GM18498 (cell line): ENCODE measurements around the gene KRT31.
"Not testable (repeated sequence)": the region's sequence is repeated elsewhere in the genome, so short reads cannot be mapped to it uniquely, and the experiment has no call there.

ENCODE experiments used
- ATAC-seq: cut with Tn5 transposase; IDR thresholded peaks from one replicate; pipeline ENCODE4 v1.9.1; 2021; ENCODE audit warnings: mild to moderate bottlenecking, moderate library complexity; ENCODE audit not compliant: unreplicated experiment

The KRT31 gene

GRCh38 chr17:41396996-41397660 lies at the start of gene KRT31:
Gene KRT31, minus strand, starts transcription at chr17:41397608. Its CDS starts 69 bp downstream, at chr17:41397539.
- ATAC-seq: no peak

- no peak for ATAC-seq
These were observed 49.4 kb upstream of the KRT31 start for GRCh38 chr17:41446806-41447205.

GRCh38 chr17:41444640-41445039 lies 47.2 kb upstream of the KRT31 start:
- no peak for ATAC-seq

- ATAC-seq: no peak
These were observed 46.8 kb upstream of the KRT31 start for GRCh38 chr17:41444186-41444585.

GRCh38 chr17:41442739-41443138 lies 45.3 kb upstream of the KRT31 start:
- no peak for ATAC-seq

GRCh38 chr17:41440531-41441033 lies 43.2 kb upstream of the KRT31 start, which contains the start of gene KRT38:
Gene KRT38, minus strand, starts transcription at chr17:41440983. Its CDS starts 62 bp downstream, at chr17:41440921.
- ATAC-seq: no peak

- ATAC-seq: no peak
These were observed 42.0 kb upstream of the KRT31 start for GRCh38 chr17:41439375-41439774.

GRCh38 chr17:41437769-41438168 lies 40.4 kb upstream of the KRT31 start:
- ATAC-seq: no peak

- no peak for ATAC-seq
These were observed 39.8 kb upstream of the KRT31 start for GRCh38 chr17:41437254-41437653.

GRCh38 chr17:41434415-41434814 lies 37.0 kb upstream of the KRT31 start:
- no peak for ATAC-seq

- ATAC-seq: no peak
These were observed 36.6 kb upstream of the KRT31 start for GRCh38 chr17:41434005-41434404.

GRCh38 chr17:41433586-41433985 lies 36.2 kb upstream of the KRT31 start:
- no peak for ATAC-seq

GRCh38 chr17:41430376-41430775 lies 33.0 kb upstream of the KRT31 start:
- ATAC-seq: not testable (repeated sequence)

- no peak for ATAC-seq
These were observed 32.3 kb upstream of the KRT31 start for GRCh38 chr17:41429667-41430066.

- ATAC-seq: no peak
These were observed 31.3 kb upstream of the KRT31 start for GRCh38 chr17:41428591-41429291.

GRCh38 chr17:41424111-41424635 lies 26.8 kb upstream of the KRT31 start, which contains the start of gene KRT37:
Gene KRT37, minus strand, starts transcription at chr17:41424585. Its CDS starts 62 bp downstream, at chr17:41424523.
- ATAC-seq: no peak

GRCh38 chr17:41422586-41422985 lies 25.2 kb upstream of the KRT31 start:
- not testable (repeated sequence) for ATAC-seq

- ATAC-seq: no peak
These were observed 24.2 kb upstream of the KRT31 start for GRCh38 chr17:41421617-41422016.

- no peak for ATAC-seq
These were observed 23.7 kb upstream of the KRT31 start for GRCh38 chr17:41421116-41421515.

- ATAC-seq: no peak
These were observed 22.7 kb upstream of the KRT31 start for GRCh38 chr17:41420134-41420533.

- no peak for ATAC-seq
These were observed 22.3 kb upstream of the KRT31 start for GRCh38 chr17:41419716-41420115.
